Endodermal cell (in vitro differentiated cells): Measurements from ENCODE around the gene TRIM24. TPM values are rescaled to one million over a fixed set of nuclear protein-coding genes. Genes with fewer than 3 reads are reported as not detected.

Source experiments
- DNase-seq: peaks from one replicate; pipeline ENCODE4 v3.0.0-alpha.2; 2017
- H3K27ac ChIP-seq: 2 replicates; pipeline ENCODE4 v1.5.1; 2013; ENCODE audit warnings: mild to moderate bottlenecking, low read depth, low read length, moderate library complexity
- H3K27me3 ChIP-seq: 2 replicates; pipeline ENCODE4 v1.6.1; 2013; ENCODE audit warnings: mild to moderate bottlenecking, low read length, moderate library complexity; ENCODE audit not compliant: insufficient read depth, control insufficient read depth, poor library complexity, severe bottlenecking
- H3K36me3 ChIP-seq: 2 replicates; pipeline ENCODE4 v1.7.0; 2013; ENCODE audit warnings: mild to moderate bottlenecking, low read length, moderate library complexity; ENCODE audit not compliant: control insufficient read depth, insufficient read depth
- H3K4me1 ChIP-seq: one replicate; pipeline ENCODE4 v1.7.0; 2013; ENCODE audit warnings: low read length; ENCODE audit not compliant: control insufficient read depth, insufficient read depth
- H3K4me3 ChIP-seq: 2 replicates; pipeline ENCODE4 v1.5.1; 2013; ENCODE audit warnings: mild to moderate bottlenecking, low read length, moderate library complexity
- H3K9ac ChIP-seq: 2 replicates; pipeline ENCODE4 v1.6.1; 2013; ENCODE audit warnings: mild to moderate bottlenecking, low read length, moderate library complexity; ENCODE audit not compliant: poor library complexity, severe bottlenecking; ENCODE audit errors: extremely low read depth
- H3K9me3 ChIP-seq: 2 replicates; pipeline ENCODE4 v1.6.1; 2013; ENCODE audit warnings: mild to moderate bottlenecking, low read length, moderate library complexity; ENCODE audit not compliant: control insufficient read depth
- H3K27ac Mint-ChIP-seq: 2 replicates; pipeline ENCODE4 v1.8.0; 2020; ENCODE audit warnings: mixed read lengths
- H3K27me3 Mint-ChIP-seq: 2 replicates; pipeline ENCODE4 v1.8.0; 2021; ENCODE audit warnings: mild to moderate bottlenecking, mixed read lengths; ENCODE audit not compliant: insufficient read depth
- H3K36me3 Mint-ChIP-seq: 2 replicates; pipeline ENCODE4 v1.8.0; 2020; ENCODE audit warnings: low read depth, mixed read lengths
- H3K4me1 Mint-ChIP-seq: 2 replicates; pipeline ENCODE4 v1.8.0; 2020; ENCODE audit warnings: mixed read lengths
- H3K4me3 Mint-ChIP-seq: 2 replicates; pipeline ENCODE4 v1.8.0; 2020; ENCODE audit warnings: mild to moderate bottlenecking, moderate library complexity, mixed read lengths
- H3K9me3 Mint-ChIP-seq: 2 replicates; pipeline ENCODE4 v1.8.0; 2020; ENCODE audit warnings: mild to moderate bottlenecking, mixed read lengths
- WGBS, 2 experiments: methylation state at CpG; one replicate each; pipeline versions ENCODE4 v1.1.5 to v1.1.7; 2013; ENCODE audit warnings: missing lambda C conversion rate in 2 of 2, mixed read lengths in 1 of 2; ENCODE audit not compliant: insufficient coverage in 1 of 2, insufficient read length in 1 of 2; 5-methylcytosine and 5-hydroxymethylcytosine counted together
- total RNA-seq, 2 donors: library from RNA; stranded (reverse); fragmentation: NEBNext Ultra II Directional in 1 of 2; extraction: Animal tissue kit (Norgen Biotek cat#: 25700) in 1 of 2; gene quantifications; 2 replicates in 1 of 2; 3 replicates in 1 of 2; pipeline ENCODE4 v1.2.1, GENCODE V29; 2021
- TF ChIP-seq, protein P1 (sequence below): fragments of 200-600 bp; sonication (generic); conservative IDR thresholded peaks from 2 replicates; pipeline ENCODE4 v1.5.0; 2021; ENCODE audit warnings: antibody characterized with exemption, mild to moderate bottlenecking

Gene TRIM24
- total RNA-seq, 2 donors from 2014 or later, result 62.1 to 70.1 TPM

DNA sequence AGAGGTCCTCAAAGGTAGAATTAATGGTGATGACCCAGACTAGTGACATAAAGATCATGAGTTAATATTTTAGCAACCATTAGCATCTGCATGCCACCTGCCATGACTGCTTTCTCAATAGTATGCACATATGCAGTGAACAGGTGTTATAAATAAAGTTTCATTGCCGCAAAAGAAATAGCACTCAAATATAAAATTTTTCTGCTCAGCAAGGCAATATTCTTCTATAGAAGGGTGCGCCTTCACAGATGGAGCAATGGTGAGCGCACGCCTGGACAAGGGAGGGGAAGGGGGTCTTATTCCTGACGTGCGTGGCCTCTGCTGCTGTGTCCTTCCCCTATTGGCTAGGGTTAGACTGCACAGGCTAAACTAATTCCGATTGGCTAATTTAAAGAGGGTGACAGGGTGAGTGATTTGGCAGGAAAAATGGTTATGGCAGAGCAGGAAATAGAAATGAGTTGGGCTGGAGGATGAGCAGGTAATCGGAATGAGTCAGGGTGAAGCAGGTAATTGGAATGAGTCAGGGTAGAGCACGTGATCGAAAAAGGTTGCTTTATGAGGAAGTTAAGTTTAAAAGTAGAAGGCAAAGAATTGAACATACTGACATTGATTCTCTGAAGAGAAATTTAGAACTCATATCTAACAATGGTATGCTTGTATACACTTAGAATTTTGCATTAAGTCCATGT lies 24.7 kb upstream of the TRIM24 start:
- H3K9me3 ChIP-seq, result peaks cover 44% of the 10 kb centered on the region
- DNase-seq, result no peak
- no peak overlapping the region for H3K4me3 ChIP-seq
- no peak overlapping the region for H3K27ac ChIP-seq
- TF ChIP-seq, protein P1, sequence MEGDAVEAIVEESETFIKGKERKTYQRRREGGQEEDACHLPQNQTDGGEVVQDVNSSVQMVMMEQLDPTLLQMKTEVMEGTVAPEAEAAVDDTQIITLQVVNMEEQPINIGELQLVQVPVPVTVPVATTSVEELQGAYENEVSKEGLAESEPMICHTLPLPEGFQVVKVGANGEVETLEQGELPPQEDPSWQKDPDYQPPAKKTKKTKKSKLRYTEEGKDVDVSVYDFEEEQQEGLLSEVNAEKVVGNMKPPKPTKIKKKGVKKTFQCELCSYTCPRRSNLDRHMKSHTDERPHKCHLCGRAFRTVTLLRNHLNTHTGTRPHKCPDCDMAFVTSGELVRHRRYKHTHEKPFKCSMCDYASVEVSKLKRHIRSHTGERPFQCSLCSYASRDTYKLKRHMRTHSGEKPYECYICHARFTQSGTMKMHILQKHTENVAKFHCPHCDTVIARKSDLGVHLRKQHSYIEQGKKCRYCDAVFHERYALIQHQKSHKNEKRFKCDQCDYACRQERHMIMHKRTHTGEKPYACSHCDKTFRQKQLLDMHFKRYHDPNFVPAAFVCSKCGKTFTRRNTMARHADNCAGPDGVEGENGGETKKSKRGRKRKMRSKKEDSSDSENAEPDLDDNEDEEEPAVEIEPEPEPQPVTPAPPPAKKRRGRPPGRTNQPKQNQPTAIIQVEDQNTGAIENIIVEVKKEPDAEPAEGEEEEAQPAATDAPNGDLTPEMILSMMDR, result no peak
- H3K4me1 ChIP-seq, result no peaks in the 10 kb centered on the region
- Mint-ChIP-seq H3K4me3 (no peak overlapping the region), H3K36me3 (no peaks in the 10 kb centered on the region), H3K27me3 (no peaks in the 10 kb centered on the region), H3K4me1 (no peaks in the 10 kb centered on the region), H3K9me3 (peaks cover 45% of the 10 kb centered on the region), H3K27ac (no peak overlapping the region)
- no peaks in the 10 kb centered on the region for H3K36me3 ChIP-seq
- no peaks in the 10 kb centered on the region for H3K27me3 ChIP-seq
- WGBS, 2 experiments, result 85 to 87% methylated on average over 6 to 8 of the region's 10 CpGs
- no peak overlapping the region for H3K9ac ChIP-seq

DNA sequence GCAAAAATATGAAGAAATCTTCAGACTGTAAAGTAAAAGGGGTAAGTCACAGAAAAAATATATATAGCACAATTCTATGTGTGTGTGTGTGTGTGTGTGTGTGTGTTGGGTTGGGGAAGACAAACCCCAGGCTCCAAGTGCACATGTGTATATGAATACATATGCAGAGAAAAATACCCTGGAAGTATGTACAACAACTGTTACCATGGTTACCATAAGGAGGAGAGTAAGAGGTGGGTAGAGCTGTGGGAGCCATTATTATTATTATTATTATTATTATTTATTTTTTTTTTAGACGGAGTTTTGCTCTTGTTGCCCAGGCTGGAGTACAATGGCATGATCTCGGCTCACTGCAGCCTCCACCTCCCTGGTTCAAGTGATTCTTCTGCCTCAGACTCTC lies 23.7 kb upstream of the TRIM24 start:
- no peak overlapping the region for H3K4me3 ChIP-seq
- TF ChIP-seq, protein P1, result no peak
- H3K4me1 ChIP-seq, result no peaks in the 10 kb centered on the region
- H3K27ac Mint-ChIP-seq, result no peak overlapping the region
- no peak overlapping the region for H3K9ac ChIP-seq
- H3K27me3 Mint-ChIP-seq, result no peaks in the 10 kb centered on the region
- no peak for DNase-seq
- peaks cover 36% of the 10 kb centered on the region for H3K9me3 Mint-ChIP-seq
- H3K27ac ChIP-seq, result no peak overlapping the region
- H3K27me3 ChIP-seq, result no peaks in the 10 kb centered on the region
- 96 to 100% methylated on average over 1 to 2 of the region's 2 CpGs for WGBS, 2 experiments
- no peaks in the 10 kb centered on the region for H3K4me1 Mint-ChIP-seq
- H3K36me3 ChIP-seq, result no peaks in the 10 kb centered on the region
- no peaks in the 10 kb centered on the region for H3K36me3 Mint-ChIP-seq
- H3K9me3 ChIP-seq, result peaks cover 35% of the 10 kb centered on the region
- H3K4me3 Mint-ChIP-seq, result no peak overlapping the region

DNA sequence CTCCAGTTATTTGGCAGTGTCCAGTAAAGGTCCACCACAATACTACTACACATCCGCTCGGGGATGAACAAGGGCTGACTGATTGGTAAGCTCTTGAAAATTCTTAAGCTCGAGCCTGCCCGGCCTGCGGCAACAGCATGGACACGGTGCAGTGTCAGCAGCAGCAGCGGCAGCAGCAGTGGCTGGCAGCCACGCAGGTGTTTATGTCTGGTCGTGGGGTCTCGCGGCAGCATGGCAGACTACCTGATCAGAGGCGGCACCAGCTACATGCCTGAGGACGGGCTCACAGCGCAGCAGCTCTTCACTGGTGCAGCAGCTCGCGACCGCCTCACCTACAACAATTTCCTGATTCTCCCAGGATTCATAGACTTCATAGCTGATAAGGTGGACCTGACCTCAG lies 19.6 kb upstream of the TRIM24 start:
- TF ChIP-seq, protein P1, result no peak
- Histone ChIP-seq H3K4me1 (no peaks in the 10 kb centered on the region), H3K9ac (no peak overlapping the region), H3K4me3 (no peak overlapping the region), H3K9me3 (peaks cover 1% of the 10 kb centered on the region), H3K36me3 (no peaks in the 10 kb centered on the region), H3K27me3 (no peaks in the 10 kb centered on the region), H3K27ac (no peak overlapping the region)
- no peak overlapping the region for H3K27ac Mint-ChIP-seq
- no peaks in the 10 kb centered on the region for H3K36me3 Mint-ChIP-seq
- DNase-seq, result no peak
- H3K4me1 Mint-ChIP-seq, result no peaks in the 10 kb centered on the region
- H3K9me3 Mint-ChIP-seq, result peaks cover 4% of the 10 kb centered on the region
- WGBS, 2 experiments, result 79 to 92% methylated on average over 4 to 17 of the region's 17 CpGs
- H3K4me3 Mint-ChIP-seq, result no peak overlapping the region
- no peaks in the 10 kb centered on the region for H3K27me3 Mint-ChIP-seq
